WTC11 (cell line): ENCODE results near the gene BCAS1. TPM values are rescaled to one million over a fixed set of nuclear protein-coding genes. Genes with fewer than 3 reads are reported as not detected.
A peak's percentile ranks its signal among the peaks of the same experiment; 100 is the strongest.

ENCODE experiments used
- ATAC-seq: fragments of 200-7000 bp; cut with Tn5 transposase; 2 replicates; pipeline ENCODE4 v1.10.0; 2021; ENCODE audit warnings: mild to moderate bottlenecking, moderate library complexity
- CTCF ChIA-PET: fragments of 300-600 bp; sonication (Branson Sonifier 250); formaldehyde crosslinking; loops from one replicate; lab custom pipeline; 2021; ENCODE audit warnings: antibody characterized with exemption; lab: Charles Lee
- POLR2A ChIA-PET: fragments of 350-600 bp; sonication (Branson Sonifier 250); formaldehyde crosslinking; loops from one replicate; lab custom pipeline; 2021; ENCODE audit warnings: antibody characterized with exemption; lab: Charles Lee
- DNase-seq: peaks from one replicate; pipeline ENCODE4 v3.0.0; 2021; ENCODE audit warnings: low spot score
- H3K27ac Mint-ChIP-seq: 2 replicates; pipeline ENCODE4 v1.8.0; 2021; ENCODE audit warnings: mixed read lengths
- H3K27me3 Mint-ChIP-seq: 2 replicates; pipeline ENCODE4 v1.8.0; 2021; ENCODE audit warnings: low read depth, mild to moderate bottlenecking, moderate library complexity, mixed read lengths
- H3K36me3 Mint-ChIP-seq: 2 replicates; pipeline ENCODE4 v1.8.0; 2021; ENCODE audit warnings: mixed read lengths
- H3K4me1 Mint-ChIP-seq: 2 replicates; pipeline ENCODE4 v1.8.0; 2022; ENCODE audit warnings: mixed read lengths
- H3K4me3 Mint-ChIP-seq: 2 replicates; pipeline ENCODE4 v1.8.0; 2021; ENCODE audit warnings: mild to moderate bottlenecking, moderate library complexity, mixed read lengths
- H3K9me3 Mint-ChIP-seq: 2 replicates; pipeline ENCODE4 v1.8.0; 2021; ENCODE audit warnings: mixed read lengths
- E2F5 ChIP-seq: sonication (generic); formaldehyde crosslinking; IDR thresholded peaks from 2 replicates; pipeline ENCODE4 v1.8.1; 2022; ENCODE audit warnings: mild to moderate bottlenecking, moderate library complexity, missing genetic modification reagents
- FOXJ3 ChIP-seq: sonication (generic); formaldehyde crosslinking; IDR thresholded peaks from 2 replicates; pipeline ENCODE4 v1.9.0; 2021; ENCODE audit warnings: missing genetic modification reagents, mild to moderate bottlenecking, borderline replicate concordance
- GABPB1 ChIP-seq: sonication (generic); formaldehyde crosslinking; IDR thresholded peaks from 2 replicates; pipeline ENCODE4 v1.8.1; 2023; ENCODE audit warnings: mild to moderate bottlenecking, missing genetic modification reagents
- JAZF1 ChIP-seq: fragments of 250-450 bp; sonication (Bioruptor Pico); IDR thresholded peaks from 2 replicates; pipeline ENCODE4 v1.9.0; 2021; ENCODE audit warnings: moderate library complexity, mild to moderate bottlenecking, inconsistent platforms
- SMAD4 ChIP-seq: sonication (generic); formaldehyde crosslinking; IDR thresholded peaks from 2 replicates; pipeline ENCODE4 v1.8.0; 2022; ENCODE audit warnings: mild to moderate bottlenecking, missing genetic modification reagents
- STAT6 ChIP-seq: sonication (generic); formaldehyde crosslinking; conservative IDR thresholded peaks from 2 replicates; pipeline ENCODE4 v1.8.1; 2023; ENCODE audit warnings: mild to moderate bottlenecking, low read depth, missing genetic modification reagents, moderate library complexity
- ZBTB21 ChIP-seq: sonication (generic); formaldehyde crosslinking; IDR thresholded peaks from 2 replicates; pipeline ENCODE4 v1.8.1; 2023; ENCODE audit warnings: mild to moderate bottlenecking, missing genetic modification reagents, borderline replicate concordance
- ZMAT4 ChIP-seq: fragments of 250-450 bp; sonication (Bioruptor Pico); IDR thresholded peaks from 2 replicates; pipeline ENCODE4 v1.9.0; 2021; ENCODE audit warnings: mild to moderate bottlenecking
- ZNF138 ChIP-seq: sonication (generic); formaldehyde crosslinking; conservative IDR thresholded peaks from 2 replicates; pipeline ENCODE4 v1.8.1; 2022; ENCODE audit warnings: mild to moderate bottlenecking, moderate library complexity, missing genetic modification reagents
- ZNF396 ChIP-seq: fragments of 250-450 bp; sonication (Bioruptor Pico); IDR thresholded peaks from 2 replicates; pipeline ENCODE4 v1.8.0; 2021; ENCODE audit warnings: mild to moderate bottlenecking, moderate library complexity, borderline replicate concordance
- ZNF416 ChIP-seq: fragments of 250-450 bp; sonication (Bioruptor Pico); IDR thresholded peaks from 2 replicates; pipeline ENCODE4 v1.9.0; 2021; ENCODE audit warnings: mild to moderate bottlenecking, inconsistent platforms
- ZNF532 ChIP-seq: fragments of 250-450 bp; sonication (Bioruptor Pico); IDR thresholded peaks from 2 replicates; pipeline ENCODE4 v1.9.0; 2021; ENCODE audit warnings: mild to moderate bottlenecking, borderline replicate concordance
- total RNA-seq: library from RNA; stranded (reverse); gene quantifications from 3 replicates; pipeline ENCODE4 v1.2.3, GENCODE V29; 2021
- TF ChIP-seq, protein P1 (sequence below): sonication (generic); formaldehyde crosslinking; IDR thresholded peaks from 2 replicates; pipeline ENCODE4 v1.8.1; 2023; ENCODE audit warnings: mild to moderate bottlenecking, missing genetic modification reagents, moderate library complexity

BCAS1 gene
- total RNA-seq, 1 experiment from 2014 or later, result 0.11 TPM

DNA sequence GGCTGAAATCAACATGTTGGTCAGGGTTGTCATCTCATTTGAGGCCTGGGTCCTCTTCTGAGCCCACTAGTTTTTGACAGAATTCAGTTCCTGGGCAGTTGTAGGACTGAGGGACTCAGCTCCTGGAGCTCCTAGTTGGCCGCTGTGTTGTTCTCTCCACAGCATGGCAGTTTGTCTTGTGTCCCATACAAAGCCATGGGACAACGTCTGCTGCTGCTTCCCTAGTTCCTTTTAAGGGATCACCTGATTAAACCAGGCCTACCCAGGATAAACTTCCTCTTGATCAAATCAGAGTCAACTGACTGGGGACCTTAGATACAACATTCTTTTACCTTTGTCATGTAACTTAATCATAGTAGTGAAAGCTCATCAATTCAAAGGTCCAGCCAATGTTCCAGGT, 141.0 kb downstream of the BCAS1 start:
- no peak for TF ChIP-seq FOXJ3
- TF ChIP-seq ZNF416 (CRISPR knock-in tag), result no peak
- TF ChIP-seq ZBTB21 (CRISPR knock-in tag), result no peak
- TF ChIP-seq ZMAT4 (CRISPR knock-in tag), result no peak
- TF ChIP-seq JAZF1, result no peak
- no peak for TF ChIP-seq ZNF532
- no peak for TF ChIP-seq SMAD4 (CRISPR knock-in tag)
- TF ChIP-seq, protein P1, sequence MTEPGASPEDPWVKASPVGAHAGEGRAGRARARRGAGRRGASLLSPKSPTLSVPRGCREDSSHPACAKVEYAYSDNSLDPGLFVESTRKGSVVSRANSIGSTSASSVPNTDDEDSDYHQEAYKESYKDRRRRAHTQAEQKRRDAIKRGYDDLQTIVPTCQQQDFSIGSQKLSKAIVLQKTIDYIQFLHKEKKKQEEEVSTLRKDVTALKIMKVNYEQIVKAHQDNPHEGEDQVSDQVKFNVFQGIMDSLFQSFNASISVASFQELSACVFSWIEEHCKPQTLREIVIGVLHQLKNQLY (CRISPR knock-in tag), result no peak
- TF ChIP-seq E2F5 (CRISPR knock-in tag), result no peak
- TF ChIP-seq STAT6 (CRISPR knock-in tag), result no peak
- TF ChIP-seq, all 79 proteins: peak for 0
- DNase-seq, result no peak
- H3K36me3 Mint-ChIP-seq, result no peaks in the 10 kb centered on the region
- no peak for ATAC-seq
- H3K9me3 Mint-ChIP-seq, result no peaks in the 10 kb centered on the region
- CTCF ChIA-PET, result interaction anchor here (0.5 to 2.7 kb wide), 2 partner anchors 11 to 413 kb away, joined by 3 to 11 read pairs; no protein-coding TSS in a partner anchor
- H3K27me3 Mint-ChIP-seq, result no peaks in the 10 kb centered on the region
- no peak overlapping the region for H3K4me3 Mint-ChIP-seq
- POLR2A ChIA-PET, result no interaction called here
- H3K27ac Mint-ChIP-seq, result no peak overlapping the region
- peaks cover 22% of the 10 kb centered on the region for H3K4me1 Mint-ChIP-seq

GRCh38 chr20:53927990-53928389, 142.4 kb downstream of the BCAS1 start:
- ChIA-PET POLR2A (no interaction called here), CTCF (interaction anchor here (1.0 to 2.7 kb wide), 3 partner anchors 12 to 271 kb away, joined by 3 to 11 read pairs (median 7); no protein-coding TSS in a partner anchor)
- TF ChIP-seq ZNF138 (CRISPR knock-in tag), result no peak
- TF ChIP-seq, all 79 proteins: peak for 0
- Mint-ChIP-seq H3K27ac (no peak overlapping the region), H3K36me3 (no peaks in the 10 kb centered on the region), H3K4me3 (no peak overlapping the region), H3K9me3 (0 out of 2 replicates have a peak, but pooled peaks cover 3% of the 10 kb centered on the region), H3K27me3 (no peaks in the 10 kb centered on the region), H3K4me1 (peaks cover 16% of the 10 kb centered on the region)
- no peak for DNase-seq
- ATAC-seq, result no peak

GRCh38 chr20:53926428-53927028, 143.9 kb downstream of the BCAS1 start:
- no peaks in the 10 kb centered on the region for H3K36me3 Mint-ChIP-seq
- no peaks in the 10 kb centered on the region for H3K27me3 Mint-ChIP-seq
- TF ChIP-seq ZNF396, result no peak
- TF ChIP-seq GABPB1 (CRISPR knock-in tag), result peak; percentile 90
- ATAC-seq, result no peak
- DNase-seq, result no peak
- H3K4me3 Mint-ChIP-seq, result no peak overlapping the region
- peaks cover 20% of the 10 kb centered on the region for H3K4me1 Mint-ChIP-seq
- H3K27ac Mint-ChIP-seq, result peak overlapping the region; percentile 42; the same call in 1 of the 2 replicates
- ChIA-PET POLR2A (interaction anchor here (0.5 kb wide), 1 partner anchor 29 kb away, joined by 3 read pairs; no protein-coding TSS in a partner anchor), CTCF (interaction anchor here (1.4 kb wide), 1 partner anchor 11 kb away, joined by 7 read pairs; no protein-coding TSS in a partner anchor)
- H3K9me3 Mint-ChIP-seq, result 0 out of 2 replicates have a peak, but pooled peaks cover 3% of the 10 kb centered on the region
